Skeletal muscle satellite cell (primary cell): Measurements from ENCODE around the gene CDK3.
A peak's percentile ranks its signal among the peaks of the same experiment; 100 is the strongest.

Experiments
- H3K27me3 ChIP-seq: 2 replicates; pipeline ENCODE4 v1.7.0; 2013; ENCODE audit warnings: low read length; ENCODE audit not compliant: control insufficient read depth, insufficient read depth
- H3K36me3 ChIP-seq: 2 replicates; pipeline ENCODE4 v1.7.0; 2013; ENCODE audit warnings: mild to moderate bottlenecking, control low read depth, low read length; ENCODE audit not compliant: insufficient read depth
- H3K4me1 ChIP-seq: 2 replicates; pipeline ENCODE4 v1.7.0; 2013; ENCODE audit warnings: low read length; ENCODE audit not compliant: control insufficient read depth, insufficient read depth
- H3K4me2 ChIP-seq: 2 replicates; pipeline ENCODE4 v1.7.0; 2013; ENCODE audit warnings: mild to moderate bottlenecking, low read length
- H3K4me3 ChIP-seq: 2 replicates; pipeline ENCODE4 v1.7.0; 2013; ENCODE audit warnings: low read length
- H3K9ac ChIP-seq: 2 replicates; pipeline ENCODE4 v1.7.0; 2013; ENCODE audit warnings: mild to moderate bottlenecking, low read depth, low read length, moderate library complexity
- H3K9me3 ChIP-seq: replicated peaks from 2 replicates; pipeline ENCODE4 v1.7.0; 2013; ENCODE audit warnings: mild to moderate bottlenecking, control low read depth, low read length

The CDK3 gene

GRCh38 chr17:75995385-75995925, 5.2 kb upstream of the CDK3 start:
- Histone ChIP-seq H3K36me3 (peaks cover 8% of the 10 kb centered on the region), H3K4me2 (no peak overlapping the region), H3K9me3 (no peaks in the 10 kb centered on the region), H3K27me3 (no peaks in the 10 kb centered on the region), H3K4me3 (no peak overlapping the region), H3K4me1 (peaks cover 10% of the 10 kb centered on the region), H3K9ac (no peak overlapping the region)

- Histone ChIP-seq H3K36me3 (peaks cover 8% of the 10 kb centered on the region), H3K9ac (no peak overlapping the region), H3K27me3 (no peaks in the 10 kb centered on the region), H3K4me1 (peaks cover 10% of the 10 kb centered on the region), H3K4me2 (peak overlapping the region; percentile 41), H3K4me3 (no peak overlapping the region), H3K9me3 (no peaks in the 10 kb centered on the region)
These were observed 3.7 kb upstream of the CDK3 start for GRCh38 chr17:75996665-75997590.

- H3K4me2 ChIP-seq: no peak overlapping the region
- no peaks in the 10 kb centered on the region for H3K27me3 ChIP-seq
- H3K9me3 ChIP-seq: no peaks in the 10 kb centered on the region
- H3K36me3 ChIP-seq: peaks cover 9% of the 10 kb centered on the region
- peaks cover 10% of the 10 kb centered on the region for H3K4me1 ChIP-seq
- no peak overlapping the region for H3K4me3 ChIP-seq
- no peak overlapping the region for H3K9ac ChIP-seq
These were observed 2.3 kb upstream of the CDK3 start for GRCh38 chr17:75998327-75998795.

- Histone ChIP-seq H3K9me3 (no peaks in the 10 kb centered on the region), H3K4me1 (peaks cover 17% of the 10 kb centered on the region), H3K4me2 (no peak overlapping the region), H3K4me3 (no peak overlapping the region), H3K27me3 (no peaks in the 10 kb centered on the region), H3K9ac (no peak overlapping the region), H3K36me3 (peaks cover 8% of the 10 kb centered on the region)
These were observed 470 bp upstream of the CDK3 start for GRCh38 chr17:76000016-76000754.

GRCh38 chr17:76002100-76002499, 1.4 kb downstream of the CDK3 start:
- peaks cover 16% of the 10 kb centered on the region for H3K4me1 ChIP-seq
- no peak overlapping the region for H3K9ac ChIP-seq
- H3K36me3 ChIP-seq: peaks cover 8% of the 10 kb centered on the region

GRCh38 chr17:76003915-76004314, 3.3 kb downstream of the CDK3 start:
- no peak overlapping the region for H3K9ac ChIP-seq
- no peaks in the 10 kb centered on the region for H3K9me3 ChIP-seq
- H3K4me3 ChIP-seq: no peak overlapping the region
- peaks cover 12% of the 10 kb centered on the region for H3K4me1 ChIP-seq
- H3K36me3 ChIP-seq: peaks cover 8% of the 10 kb centered on the region
- no peaks in the 10 kb centered on the region for H3K27me3 ChIP-seq
- no peak overlapping the region for H3K4me2 ChIP-seq

More at GRCh38 chr17:76002100-76002499, 1.4 kb downstream of the CDK3 start:
- no peak overlapping the region for H3K4me3 ChIP-seq
- H3K4me2 ChIP-seq: no peak overlapping the region
- no peaks in the 10 kb centered on the region for H3K27me3 ChIP-seq
- no peaks in the 10 kb centered on the region for H3K9me3 ChIP-seq

GRCh38 chr17:76004750-76005262, 4.2 kb downstream of the CDK3 start:
- H3K4me2 ChIP-seq: no peak overlapping the region
- peaks cover 8% of the 10 kb centered on the region for H3K36me3 ChIP-seq

GRCh38 chr17:76005263-76006149, 4.9 kb downstream of the CDK3 start:
- Histone ChIP-seq H3K4me1 (peaks cover 12% of the 10 kb centered on the region), H3K36me3 (peaks cover 3% of the 10 kb centered on the region), H3K9me3 (no peaks in the 10 kb centered on the region), H3K4me3 (no peak overlapping the region), H3K27me3 (no peaks in the 10 kb centered on the region), H3K9ac (no peak overlapping the region), H3K4me2 (no peak overlapping the region)

More at GRCh38 chr17:76004750-76005262, 4.2 kb downstream of the CDK3 start:
- no peaks in the 10 kb centered on the region for H3K27me3 ChIP-seq
- peaks cover 12% of the 10 kb centered on the region for H3K4me1 ChIP-seq
- H3K4me3 ChIP-seq: no peak overlapping the region
- no peaks in the 10 kb centered on the region for H3K9me3 ChIP-seq
- no peak overlapping the region for H3K9ac ChIP-seq

GRCh38 chr17:76007131-76007849, 6.6 kb downstream of the CDK3 start:
- Histone ChIP-seq H3K4me2 (no peak overlapping the region), H3K4me1 (peaks cover 12% of the 10 kb centered on the region), H3K9me3 (no peaks in the 10 kb centered on the region), H3K4me3 (no peak overlapping the region), H3K27me3 (no peaks in the 10 kb centered on the region), H3K9ac (no peak overlapping the region), H3K36me3 (peaks cover under 1% of the 10 kb centered on the region)

- Histone ChIP-seq H3K27me3 (no peaks in the 10 kb centered on the region), H3K36me3 (no peaks in the 10 kb centered on the region), H3K4me1 (peaks cover 12% of the 10 kb centered on the region), H3K9me3 (no peaks in the 10 kb centered on the region), H3K4me3 (no peak overlapping the region), H3K9ac (no peak overlapping the region), H3K4me2 (no peak overlapping the region)
These were observed 7.2 kb downstream of the CDK3 start for GRCh38 chr17:76007850-76008165.
